ENCODE measurements around the gene GALNT16. TPM values are rescaled to one million over a fixed set of nuclear protein-coding genes. Genes with fewer than 3 reads are reported as not detected.

GALNT16 gene
- total RNA-seq, 4 donors from 2014 or later: 2.2 to 7.1 (median 6.9) TPM

GRCh38 chr14:69339426-69339825, 79.5 kb downstream of the GALNT16 start:
- no peaks in the 10 kb centered on the region for H3K27me3 ChIP-seq
- H3K27ac ChIP-seq: no peak overlapping the region
- DNase-seq: no peak
- H3K9me3 ChIP-seq: no peaks in the 10 kb centered on the region
- intact Hi-C loops (cut with DNase I): no loop called here
- 94 to 98% methylated on average over 13 of the region's 13 CpGs for WGBS, 2 donors
- H3K4me3 ChIP-seq (replicated peaks in 1 of 3): no peak overlapping the region
- H3K4me1 ChIP-seq: no peaks in the 10 kb centered on the region
- no peaks in the 10 kb centered on the region for H3K36me3 ChIP-seq
- no peak for TF ChIP-seq CTCF (IDR thresholded peaks at IDR 0.05)
- TF ChIP-seq POLR2A (IDR thresholded peaks at IDR 0.05): no peak

- TF ChIP-seq CTCF (IDR thresholded peaks at IDR 0.05): no peak
- 77 to 90% methylated on average over 8 of the region's 8 CpGs for WGBS, 2 donors
- Histone ChIP-seq H3K27ac (no peak overlapping the region), H3K27me3 (no peaks in the 10 kb centered on the region), H3K4me3 (replicated peaks in 1 of 3) (no peak overlapping the region), H3K9me3 (no peaks in the 10 kb centered on the region), H3K4me1 (no peaks in the 10 kb centered on the region), H3K36me3 (no peaks in the 10 kb centered on the region)
- intact Hi-C loops (cut with DNase I): no loop called here
- no peak for DNase-seq
These were observed 83.1 kb downstream of the GALNT16 start for GRCh38 chr14:69342928-69343525.

- intact Hi-C loops (cut with DNase I): no loop called here
- WGBS, 2 donors: 88 to 93% methylated on average over 2 to 3 of the region's 3 CpGs
- TF ChIP-seq POLR2A (IDR thresholded peaks at IDR 0.05): no peak
- TF ChIP-seq CTCF (IDR thresholded peaks at IDR 0.05): no peak
- Histone ChIP-seq H3K4me1 (no peaks in the 10 kb centered on the region), H3K9me3 (no peaks in the 10 kb centered on the region), H3K36me3 (no peaks in the 10 kb centered on the region), H3K4me3 (replicated peaks in 1 of 3) (no peak overlapping the region), H3K27ac (no peak overlapping the region), H3K27me3 (no peaks in the 10 kb centered on the region)
- DNase-seq: no peak
These were observed 84.2 kb downstream of the GALNT16 start for GRCh38 chr14:69344171-69344570.

- intact Hi-C loops (cut with DNase I): no loop called here
- Histone ChIP-seq H3K36me3 (no peaks in the 10 kb centered on the region), H3K4me3 (replicated peaks in 1 of 3) (no peak overlapping the region), H3K27ac (no peak overlapping the region), H3K9me3 (no peaks in the 10 kb centered on the region), H3K27me3 (no peaks in the 10 kb centered on the region), H3K4me1 (no peaks in the 10 kb centered on the region)
- WGBS, 2 donors: 64 to 75% methylated on average over 2 to 4 of the region's 4 CpGs
- TF ChIP-seq POLR2A (IDR thresholded peaks at IDR 0.05) (no peak), CTCF (IDR thresholded peaks at IDR 0.05) (no peak)
- no peak for DNase-seq
These were observed 85.4 kb downstream of the GALNT16 start for GRCh38 chr14:69345402-69345801.

- 37 to 62% methylated on average over 3 to 9 of the region's 9 CpGs for WGBS, 2 donors
- no peak for DNase-seq
- Histone ChIP-seq H3K27me3 (no peaks in the 10 kb centered on the region), H3K9me3 (no peaks in the 10 kb centered on the region), H3K4me3 (replicated peaks in 1 of 3) (no peak overlapping the region), H3K36me3 (no peaks in the 10 kb centered on the region), H3K4me1 (no peaks in the 10 kb centered on the region), H3K27ac (no peak overlapping the region)
- intact Hi-C loops (cut with DNase I): no loop called here
- peak in 2 of 6 experiments; percentile 18 to 37 for TF ChIP-seq CTCF (IDR thresholded peaks at IDR 0.05)
- TF ChIP-seq POLR2A (IDR thresholded peaks at IDR 0.05): no peak
These were observed 86.8 kb downstream of the GALNT16 start for GRCh38 chr14:69346710-69347109.
